Measurements from ENCODE around the gene IFNB1.

Gene IFNB1

GRCh38 chr9:21037278-21037677, 40.5 kb downstream of the IFNB1 start:
- FAIRE-seq = no peak
- TF ChIP-seq POLR2A (IDR thresholded peaks at IDR 0.05; ENCODE audit: low read depth, low read length) (no peak), POU2F2 (IDR thresholded peaks at IDR 0.05; ENCODE audit: low read depth, low read length) (no peak)
- no peak for DNase-seq (ENCODE audit: insufficient read length, low spot score)

GRCh38 chr9:21031808-21032183, 45.9 kb downstream of the IFNB1 start:
- peak; percentile 13 for FAIRE-seq

DNA sequence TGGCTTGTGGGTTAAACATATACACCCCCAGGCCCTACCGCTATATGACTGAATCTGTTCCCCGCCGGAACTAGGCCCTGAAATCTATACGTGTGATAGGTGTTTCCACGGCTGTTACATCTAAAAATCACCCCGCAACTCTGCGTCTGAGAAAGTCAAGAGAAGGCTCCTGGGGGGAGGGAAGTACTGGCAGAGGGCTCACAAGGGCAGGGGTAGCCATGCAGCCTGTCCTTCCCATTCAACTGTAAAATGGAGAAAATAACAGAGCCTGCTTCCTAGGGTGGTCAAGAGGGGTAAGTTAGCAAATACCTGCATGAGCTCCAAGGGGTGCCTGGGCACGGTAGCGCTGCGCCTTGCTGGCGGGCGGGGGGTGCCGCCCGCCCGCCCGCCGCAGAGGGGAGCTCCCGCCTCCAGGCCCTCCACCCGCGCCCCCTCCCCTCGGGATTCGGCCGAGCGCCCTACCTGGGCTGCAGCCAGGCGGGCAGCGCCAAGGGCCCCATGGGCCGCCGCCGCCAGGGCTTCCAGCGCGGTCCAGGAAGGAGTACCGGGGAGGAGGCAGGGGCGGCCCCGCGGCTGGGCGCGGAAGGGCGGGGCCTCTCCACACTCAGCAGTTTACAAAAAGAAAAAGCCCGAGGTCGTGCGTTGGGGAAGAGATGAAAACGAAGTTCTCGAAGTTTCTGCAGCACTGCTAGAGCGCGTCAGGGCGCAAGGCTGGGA, 46.5 kb downstream of the IFNB1 start, which contains the start of gene HACD4:
Gene HACD4 (minus strand): TSS at position 550 of the 717 bp plus-strand sequence. CDS start 50 bp downstream, at position 500.
- peak; percentile 50 for DNase-seq (ENCODE audit: insufficient read length, low spot score)
- TF ChIP-seq POLR2A (IDR thresholded peaks at IDR 0.05; ENCODE audit: low read depth, low read length) (peak; percentile 16), PAX5 (IDR thresholded peaks at IDR 0.05; ENCODE audit: insufficient read depth, low read length, severe bottlenecking) (no peak), POU2F2 (IDR thresholded peaks at IDR 0.05; ENCODE audit: low read depth, low read length) (0 out of 2 replicates have a peak, but pooled peaks have one; percentile 40), TAF1 (IDR thresholded peaks at IDR 0.05; ENCODE audit: low read depth, low read length) (peak; percentile 25; the same call in 1 of the 2 replicates)
- FAIRE-seq = peak; percentile 85

More at GRCh38 chr9:21031808-21032183, 45.9 kb downstream of the IFNB1 start:
- no peak for DNase-seq (ENCODE audit: insufficient read length, low spot score)
- TF ChIP-seq SPI1 (IDR thresholded peaks at IDR 0.05; ENCODE audit: low read depth, low read length) = no peak
- TF ChIP-seq TAF1 (IDR thresholded peaks at IDR 0.05; ENCODE audit: low read depth, low read length) = no peak

DNA sequence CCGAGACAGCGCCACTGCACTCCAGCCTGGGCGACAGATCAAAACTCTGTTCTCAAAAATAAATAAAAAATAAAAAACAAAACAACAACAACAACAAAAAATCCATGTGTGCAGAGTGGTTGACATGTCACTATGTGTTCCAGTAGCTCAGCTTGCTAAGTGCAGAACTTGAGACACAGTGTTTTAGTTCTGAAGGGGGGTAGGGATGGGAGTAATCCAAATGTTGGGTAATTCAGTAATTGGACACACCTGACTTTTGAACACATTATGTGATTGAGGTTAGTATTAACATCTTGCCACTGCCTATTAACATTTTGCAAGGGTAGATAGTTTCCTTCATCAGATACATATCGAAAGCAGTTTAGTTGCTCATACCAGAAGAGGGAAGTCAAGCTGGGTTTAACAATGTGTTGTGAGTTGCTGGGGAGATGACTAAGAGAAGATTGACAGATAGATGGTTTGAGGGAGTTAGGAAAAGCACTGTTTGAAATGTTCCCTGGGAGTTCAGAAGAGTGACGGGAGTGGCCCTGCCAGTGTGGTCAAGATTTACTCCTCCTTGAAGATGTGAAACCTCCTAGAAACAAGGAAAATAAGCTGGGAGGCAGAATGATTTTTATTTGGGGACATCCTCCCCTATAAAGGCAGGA, 47.2 kb downstream of the IFNB1 start:
- FAIRE-seq (peak; percentile 93), DNase-seq (ENCODE audit: insufficient read length, low spot score) (peak; percentile 35)

DNA sequence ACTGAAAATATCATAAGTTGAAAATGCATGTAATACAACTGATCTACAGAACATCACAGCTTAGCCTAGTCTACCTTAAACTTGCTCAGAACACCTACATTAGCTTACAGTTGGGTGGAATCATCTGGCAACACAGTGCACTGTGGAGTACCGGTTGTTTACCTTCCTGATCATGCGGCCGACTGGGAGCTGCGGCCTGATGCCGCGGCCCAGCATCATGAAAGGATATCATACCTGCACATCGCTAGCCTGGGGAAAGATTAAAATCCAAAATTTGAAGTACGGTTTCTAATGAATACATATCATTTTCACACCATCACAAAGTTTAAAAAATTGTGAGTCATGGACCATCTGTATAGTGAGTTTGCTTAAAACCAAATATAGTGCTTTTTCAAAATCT, 48.1 kb downstream of the IFNB1 start:
- no peak for DNase-seq (ENCODE audit: insufficient read length, low spot score)
- FAIRE-seq = no peak
- TF ChIP-seq PAX5 (IDR thresholded peaks at IDR 0.05; ENCODE audit: insufficient read depth, low read length, severe bottlenecking) (no peak), SPI1 (IDR thresholded peaks at IDR 0.05; ENCODE audit: low read depth, low read length) (no peak), POLR2A (IDR thresholded peaks at IDR 0.05; ENCODE audit: low read depth, low read length) (no peak), TAF1 (IDR thresholded peaks at IDR 0.05; ENCODE audit: low read depth, low read length) (no peak), POU2F2 (IDR thresholded peaks at IDR 0.05; ENCODE audit: low read depth, low read length) (no peak), POLR2AphosphoS5 (IDR thresholded peaks at IDR 0.05; ENCODE audit: low read depth, low read length) (no peak)

More for the DNA sequence above, 47.2 kb downstream of the IFNB1 start:
- TF ChIP-seq POLR2A (IDR thresholded peaks at IDR 0.05; ENCODE audit: low read depth, low read length) = no peak
- no peak for TF ChIP-seq PAX5 (IDR thresholded peaks at IDR 0.05; ENCODE audit: insufficient read depth, low read length, severe bottlenecking)
- no peak for TF ChIP-seq POU2F2 (IDR thresholded peaks at IDR 0.05; ENCODE audit: low read depth, low read length)
- TF ChIP-seq SPI1 (IDR thresholded peaks at IDR 0.05; ENCODE audit: low read depth, low read length) = peak; percentile 71

GRCh38 chr9:21028466-21028865, 49.3 kb downstream of the IFNB1 start:
- TF ChIP-seq POU2F2 (IDR thresholded peaks at IDR 0.05; ENCODE audit: low read depth, low read length) (no peak), POLR2AphosphoS5 (IDR thresholded peaks at IDR 0.05; ENCODE audit: low read depth, low read length) (no peak), SPI1 (IDR thresholded peaks at IDR 0.05; ENCODE audit: low read depth, low read length) (no peak), TAF1 (IDR thresholded peaks at IDR 0.05; ENCODE audit: low read depth, low read length) (no peak)
- FAIRE-seq = peak; percentile 41
- DNase-seq (ENCODE audit: insufficient read length, low spot score) = no peak

DNA sequence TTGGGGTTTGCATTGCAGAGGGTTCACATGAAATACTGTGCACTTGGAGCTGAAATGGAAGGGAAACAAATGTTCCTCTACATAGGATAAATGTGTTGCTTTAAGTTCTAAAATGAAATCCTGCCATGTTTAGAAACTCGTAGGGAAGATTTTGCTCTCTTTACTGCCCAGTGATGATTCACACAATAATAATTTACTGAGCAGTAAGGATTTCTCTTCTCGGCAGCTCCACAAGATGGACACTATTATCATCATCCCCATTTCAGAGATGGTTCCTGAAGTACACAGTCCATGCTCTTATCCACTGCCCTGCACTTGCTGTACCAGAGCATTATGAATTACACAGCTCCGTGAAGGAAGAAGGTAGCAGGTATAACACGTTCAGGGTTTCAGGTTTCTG, 50.4 kb downstream of the IFNB1 start:
- no peak for FAIRE-seq
- no peak for DNase-seq (ENCODE audit: insufficient read length, low spot score)
- TF ChIP-seq POLR2A (IDR thresholded peaks at IDR 0.05; ENCODE audit: low read depth, low read length) (no peak), POU2F2 (IDR thresholded peaks at IDR 0.05; ENCODE audit: low read depth, low read length) (no peak)

All from GM12891 (cell line).